Prostate gland (tissue), 2 donors: ENCODE data around the gene TNFRSF11A. TPM values are rescaled to one million over a fixed set of nuclear protein-coding genes. Genes with fewer than 3 reads are reported as not detected.

Experiments
- DNase-seq: peaks from one replicate; pipeline ENCODE4 v3.0.0-alpha.2; 2019; ENCODE audit warnings: low spot score
- H3K27ac ChIP-seq, 2 donors: fragments of 200-600 bp; sonication (generic); 2 replicates each; pipeline ENCODE4 v1.5.1; 2017 to 2019
- H3K27me3 ChIP-seq: fragments of 200-600 bp; sonication (generic); replicated peaks from 2 replicates; pipeline ENCODE4 v1.5.1; 2019; ENCODE audit not compliant: insufficient read depth
- H3K36me3 ChIP-seq, 2 donors: fragments of 200-600 bp; sonication (generic); 1 replicate in 1 of 2; 2 replicates in 1 of 2; pipeline versions ENCODE4 v1.5.1 to v1.8.1; 2017 to 2019
- H3K4me1 ChIP-seq: fragments of 200-600 bp; sonication (generic); replicated peaks from 2 replicates; pipeline ENCODE4 v1.5.1; 2019
- H3K4me3 ChIP-seq, 2 donors: fragments of 200-600 bp; sonication (generic); 2 replicates each; pipeline ENCODE4 v1.5.1; 2017 to 2019
- H3K9me3 ChIP-seq: fragments of 200-600 bp; sonication (generic); 2 replicates; pipeline ENCODE4 v1.5.1; 2017
- POLR2A ChIP-seq: fragments of 450-650 bp; IDR thresholded peaks from one replicate; pipeline ENCODE4 v1.6.1; 2016; ENCODE audit warnings: antibody characterized with exemption, mild to moderate bottlenecking
- POLR2AphosphoS5 ChIP-seq: sonication (generic); formaldehyde crosslinking; IDR thresholded peaks from one replicate; pipeline ENCODE4 v1.6.1; 2017; ENCODE audit warnings: antibody characterized with exemption
- WGBS: methylation state at CpG from one replicate; pipeline ENCODE4 v1.1.5; 2018; 5-methylcytosine and 5-hydroxymethylcytosine counted together
- intact Hi-C: fragments of 100-400 bp; cut with DNase I; formaldehyde crosslinking; loops from one replicate; pipeline ENCODE4 v1.14.2; 2022
- total RNA-seq, 2 donors: library from RNA; depleted of rRNA; stranded (reverse); fragments of >200 nt; gene quantifications; one replicate each; pipeline ENCODE4 v1.1.0, GENCODE V29; 2016
- TF ChIP-seq, protein P1 (sequence below), 4 experiments: fragments of 200-600 bp in 2 of 4; fragments of 450-650 bp in 2 of 4; sonication (generic) in 2 of 4; IDR thresholded peaks; 1 replicate in 3 of 4; 2 replicates in 1 of 4; pipeline ENCODE4 v1.5.1; 2016 to 2019; ENCODE audit warnings: antibody characterized with exemption in 4 of 4, mild to moderate bottlenecking in 2 of 4, moderate library complexity in 2 of 4

TNFRSF11A gene
- total RNA-seq, 2 donors from 2014 or later, result 6.1 to 10.2 TPM

DNA sequence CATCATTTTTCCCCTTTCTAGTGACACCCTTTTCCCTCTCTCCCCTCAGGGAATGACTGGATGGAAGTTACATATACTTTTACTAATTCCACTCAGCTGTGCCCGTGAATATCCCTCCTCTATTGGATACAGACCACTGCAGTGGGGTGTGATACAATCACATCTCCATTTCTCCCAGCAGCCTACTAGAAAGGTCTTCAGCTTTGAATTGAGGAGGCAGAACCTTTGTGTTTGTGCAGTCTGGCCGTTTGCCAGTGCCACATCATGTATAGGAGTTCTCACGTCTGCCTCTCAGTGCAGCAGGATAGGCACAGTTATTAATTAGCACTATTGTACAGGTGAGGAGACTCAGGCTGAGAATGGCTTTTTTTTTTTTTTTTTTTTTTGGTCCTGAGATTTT is 16.4 kb downstream of the TNFRSF11A start:
- TF ChIP-seq POLR2A, result no peak
- no peak for TF ChIP-seq POLR2AphosphoS5
- TF ChIP-seq, protein P1, sequence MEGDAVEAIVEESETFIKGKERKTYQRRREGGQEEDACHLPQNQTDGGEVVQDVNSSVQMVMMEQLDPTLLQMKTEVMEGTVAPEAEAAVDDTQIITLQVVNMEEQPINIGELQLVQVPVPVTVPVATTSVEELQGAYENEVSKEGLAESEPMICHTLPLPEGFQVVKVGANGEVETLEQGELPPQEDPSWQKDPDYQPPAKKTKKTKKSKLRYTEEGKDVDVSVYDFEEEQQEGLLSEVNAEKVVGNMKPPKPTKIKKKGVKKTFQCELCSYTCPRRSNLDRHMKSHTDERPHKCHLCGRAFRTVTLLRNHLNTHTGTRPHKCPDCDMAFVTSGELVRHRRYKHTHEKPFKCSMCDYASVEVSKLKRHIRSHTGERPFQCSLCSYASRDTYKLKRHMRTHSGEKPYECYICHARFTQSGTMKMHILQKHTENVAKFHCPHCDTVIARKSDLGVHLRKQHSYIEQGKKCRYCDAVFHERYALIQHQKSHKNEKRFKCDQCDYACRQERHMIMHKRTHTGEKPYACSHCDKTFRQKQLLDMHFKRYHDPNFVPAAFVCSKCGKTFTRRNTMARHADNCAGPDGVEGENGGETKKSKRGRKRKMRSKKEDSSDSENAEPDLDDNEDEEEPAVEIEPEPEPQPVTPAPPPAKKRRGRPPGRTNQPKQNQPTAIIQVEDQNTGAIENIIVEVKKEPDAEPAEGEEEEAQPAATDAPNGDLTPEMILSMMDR (IDR thresholded peaks at IDR 0.05), result no peak

DNA sequence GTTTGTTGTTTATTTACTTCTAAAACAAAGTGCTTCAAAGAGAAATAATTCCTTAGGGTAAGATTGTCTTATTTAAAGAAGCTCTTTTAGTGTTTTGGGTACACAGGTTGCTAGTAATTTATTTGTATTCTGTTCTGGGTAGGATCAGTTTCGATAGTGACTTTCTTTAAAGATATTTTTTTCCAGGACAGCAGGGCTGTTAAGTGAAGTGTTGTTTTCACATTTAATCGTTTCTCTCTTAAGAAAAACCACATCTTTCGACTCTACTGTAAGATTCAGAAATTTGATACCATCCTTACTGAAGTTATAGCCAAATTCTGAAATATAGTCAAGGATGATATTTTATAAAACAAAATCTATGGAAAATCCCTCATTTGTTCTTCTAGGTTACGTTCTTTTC is 17.8 kb downstream of the TNFRSF11A start:
- no peaks in the 10 kb centered on the region for H3K9me3 ChIP-seq
- TF ChIP-seq POLR2AphosphoS5 (no peak), POLR2A (no peak)
- TF ChIP-seq, protein P1 (IDR thresholded peaks at IDR 0.05), result no peak
- 77% methylated on average over 4 of the region's 4 CpGs for WGBS

More for the DNA sequence above, 16.4 kb downstream of the TNFRSF11A start:
- Histone ChIP-seq H3K36me3 (no peaks in the 10 kb centered on the region), H3K27me3 (no peaks in the 10 kb centered on the region), H3K4me1 (no peaks in the 10 kb centered on the region), H3K9me3 (no peaks in the 10 kb centered on the region), H3K4me3 (no peak overlapping the region), H3K27ac (no peak overlapping the region)
- 52% methylated on average over 3 of the region's 3 CpGs for WGBS
- intact Hi-C loops, result no loop called here
- no peak for DNase-seq

DNA sequence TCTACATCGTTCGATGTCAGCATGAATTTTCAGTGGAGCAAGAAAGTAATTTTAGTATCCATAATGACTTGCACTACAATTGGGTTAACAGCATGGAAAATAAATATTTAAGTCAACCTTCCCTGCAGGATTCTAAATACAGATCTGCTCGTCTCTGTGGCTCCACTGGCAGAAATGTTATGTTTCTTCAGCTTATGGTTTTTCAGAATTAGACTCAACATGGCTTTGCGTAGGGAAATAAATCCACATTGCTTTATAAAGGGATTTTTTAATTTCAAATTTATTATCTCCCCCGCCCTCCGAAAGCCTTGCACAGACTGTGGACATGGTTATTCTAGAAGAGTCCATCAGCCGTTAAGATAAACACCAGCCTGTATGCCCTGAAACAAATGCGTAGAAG is 18.2 kb downstream of the TNFRSF11A start:
- WGBS, result 90% methylated on average over 8 of the region's 8 CpGs
- TF ChIP-seq, protein P1 (IDR thresholded peaks at IDR 0.05), result no peak
- TF ChIP-seq POLR2A (no peak), POLR2AphosphoS5 (no peak)
- H3K27ac ChIP-seq, result no peak overlapping the region
- intact Hi-C loops, result no loop called here
- no peak overlapping the region for H3K4me3 ChIP-seq
- no peak for DNase-seq
- no peaks in the 10 kb centered on the region for H3K36me3 ChIP-seq
- H3K27me3 ChIP-seq, result no peaks in the 10 kb centered on the region
- H3K4me1 ChIP-seq, result no peaks in the 10 kb centered on the region
- H3K9me3 ChIP-seq, result no peaks in the 10 kb centered on the region

More for the DNA sequence above, 17.8 kb downstream of the TNFRSF11A start:
- Histone ChIP-seq H3K27me3 (no peaks in the 10 kb centered on the region), H3K4me3 (no peak overlapping the region), H3K4me1 (no peaks in the 10 kb centered on the region), H3K27ac (no peak overlapping the region), H3K36me3 (no peaks in the 10 kb centered on the region)
- DNase-seq, result no peak
- intact Hi-C loops, result no loop called here

DNA sequence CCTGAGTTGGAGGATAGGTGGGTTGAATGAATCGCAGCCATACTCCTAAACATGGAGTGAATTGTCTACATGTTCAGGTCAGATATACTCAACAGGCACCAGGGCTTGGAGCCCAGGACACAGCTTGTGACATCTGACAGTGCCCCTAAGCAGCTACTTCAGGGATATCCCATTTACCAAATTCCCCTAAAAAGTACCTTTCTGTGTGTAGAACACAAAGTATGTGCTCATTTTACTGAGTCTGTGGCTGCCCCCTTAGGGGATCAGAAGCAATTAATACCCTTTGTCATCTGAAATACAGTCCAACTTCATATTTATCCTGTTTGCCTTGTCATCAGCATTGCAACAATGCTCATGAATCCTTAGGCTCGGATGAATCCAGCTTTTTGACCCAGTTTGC is 20.8 kb downstream of the TNFRSF11A start:
- H3K4me1 ChIP-seq, result no peaks in the 10 kb centered on the region
- TF ChIP-seq POLR2AphosphoS5, result no peak
- TF ChIP-seq, protein P1 (IDR thresholded peaks at IDR 0.05), result no peak
- no peak for TF ChIP-seq POLR2A
- intact Hi-C loops, result no loop called here
- H3K4me3 ChIP-seq, result no peak overlapping the region
- 94% methylated on average over 2 of the region's 2 CpGs for WGBS
- H3K27me3 ChIP-seq, result no peaks in the 10 kb centered on the region
- no peak overlapping the region for H3K27ac ChIP-seq
- no peaks in the 10 kb centered on the region for H3K36me3 ChIP-seq
- no peaks in the 10 kb centered on the region for H3K9me3 ChIP-seq
- DNase-seq, result no peak

DNA sequence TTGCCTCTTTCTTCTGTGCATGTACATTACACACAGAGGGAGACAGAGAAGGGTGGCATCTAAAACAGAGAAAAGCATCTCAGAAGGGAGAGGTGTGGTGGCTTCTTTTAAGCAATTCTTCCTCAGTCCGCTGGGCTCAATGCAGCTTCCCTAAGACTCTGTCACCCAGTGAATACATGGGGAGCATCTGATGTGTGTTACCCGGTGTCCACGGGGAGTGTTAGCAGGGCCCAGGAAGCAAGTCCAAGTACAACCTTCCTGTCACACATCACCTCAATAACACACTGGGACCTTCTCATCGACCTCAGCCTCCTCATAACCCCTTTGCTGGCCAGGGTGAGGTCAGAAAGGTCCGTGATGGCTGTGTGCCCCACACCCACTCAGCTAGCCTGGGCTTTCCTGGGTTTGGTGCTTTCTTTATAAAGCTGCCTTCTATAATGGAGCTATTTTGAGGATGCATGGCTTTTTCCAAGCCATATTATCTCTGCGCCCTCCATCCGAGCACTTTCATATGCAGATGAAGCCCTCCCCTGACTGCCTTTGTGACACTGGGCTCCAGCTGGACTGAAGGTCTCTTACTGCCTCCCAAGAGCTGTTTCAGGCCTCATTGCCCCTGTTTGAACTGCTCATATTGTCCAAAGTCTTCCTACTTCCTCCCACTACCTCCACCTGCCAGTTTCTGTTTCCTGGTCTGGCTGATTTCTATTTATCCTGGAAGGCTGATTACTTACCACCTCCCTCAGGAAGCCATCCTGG is 21.4 kb downstream of the TNFRSF11A start:
- Histone ChIP-seq H3K27me3 (no peaks in the 10 kb centered on the region), H3K4me3 (no peak overlapping the region), H3K27ac (no peak overlapping the region), H3K9me3 (no peaks in the 10 kb centered on the region), H3K36me3 (no peaks in the 10 kb centered on the region), H3K4me1 (no peaks in the 10 kb centered on the region)
- WGBS, result 75% methylated on average over 7 of the region's 7 CpGs
- intact Hi-C loops, result no loop called here
- DNase-seq, result no peak
- TF ChIP-seq, protein P1 (IDR thresholded peaks at IDR 0.05), result no peak
- no peak for TF ChIP-seq POLR2AphosphoS5
- TF ChIP-seq POLR2A, result no peak
